Measurements from ENCODE around the gene CDKN2AIP.
A peak's percentile ranks its signal among the peaks of the same experiment; 100 is the strongest.

Gene CDKN2AIP

DNA sequence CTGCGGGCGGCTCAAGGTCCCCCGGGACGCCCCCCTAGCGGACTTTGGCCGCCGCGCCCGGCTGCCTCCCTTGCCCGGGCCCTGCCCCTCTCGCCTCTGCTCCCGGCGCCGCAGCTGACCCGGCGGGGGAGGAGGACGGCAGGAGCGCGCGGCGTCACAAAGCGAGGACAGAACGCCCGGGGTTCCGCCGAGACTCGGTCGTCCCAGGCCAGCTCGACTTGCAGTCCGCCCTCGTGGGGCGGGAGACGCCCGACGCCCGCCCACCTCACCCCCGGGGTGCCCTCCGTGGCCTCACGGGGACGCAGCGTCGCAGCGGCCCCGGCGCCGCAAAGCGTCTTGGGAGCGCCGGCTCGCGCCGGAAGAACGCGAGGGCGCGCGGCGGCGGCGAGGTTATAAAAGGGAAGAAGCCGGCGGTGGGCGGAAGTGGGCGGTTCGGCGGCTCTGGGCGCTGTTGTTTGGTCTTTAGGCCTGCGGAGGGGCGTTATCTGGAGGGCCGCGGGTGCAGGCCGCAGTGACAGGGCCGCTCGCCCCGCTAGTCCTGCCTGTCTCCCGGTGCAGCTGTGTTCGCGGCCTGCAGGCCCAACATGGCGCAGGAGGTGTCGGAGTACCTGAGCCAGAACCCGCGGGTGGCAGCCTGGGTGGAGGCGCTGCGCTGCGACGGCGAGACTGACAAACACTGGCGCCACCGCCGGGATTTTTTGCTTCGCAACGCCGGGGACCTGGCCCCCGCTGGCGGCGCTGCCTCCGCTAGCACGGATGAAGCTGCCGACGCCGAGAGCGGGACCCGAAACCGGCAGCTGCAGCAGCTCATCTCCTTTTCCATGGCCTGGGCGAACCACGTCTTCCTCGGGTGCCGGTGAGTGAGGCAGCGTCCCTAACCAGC is at the start of gene CDKN2AIP:
Gene CDKN2AIP (plus strand): TSS at position 423 of the 883 bp plus-strand sequence. CDS start 162 bp downstream, at position 585.
- DNase-seq (ENCODE audit: low spot score): peak; percentile 94

DNA sequence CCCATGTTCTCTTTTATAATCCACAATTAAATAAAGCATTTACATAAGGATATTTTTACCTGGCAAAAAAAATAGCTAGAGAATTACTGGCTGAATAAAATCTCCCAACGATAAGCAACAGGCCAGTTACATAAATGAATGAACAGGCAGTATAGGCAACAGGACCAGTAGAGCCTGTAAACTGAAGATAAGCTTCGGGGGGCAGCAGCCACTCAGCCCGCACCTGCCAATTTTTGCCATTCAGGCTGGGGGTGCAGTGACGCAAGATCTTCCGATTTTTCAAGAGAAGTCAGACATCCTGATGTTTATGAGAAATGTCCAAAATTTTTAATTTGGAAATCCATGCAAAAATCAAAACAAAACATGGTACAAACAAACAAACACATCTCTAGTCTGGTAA is 49.0 kb upstream of the CDKN2AIP start:
- DNase-seq (ENCODE audit: low spot score): no peak

DNA sequence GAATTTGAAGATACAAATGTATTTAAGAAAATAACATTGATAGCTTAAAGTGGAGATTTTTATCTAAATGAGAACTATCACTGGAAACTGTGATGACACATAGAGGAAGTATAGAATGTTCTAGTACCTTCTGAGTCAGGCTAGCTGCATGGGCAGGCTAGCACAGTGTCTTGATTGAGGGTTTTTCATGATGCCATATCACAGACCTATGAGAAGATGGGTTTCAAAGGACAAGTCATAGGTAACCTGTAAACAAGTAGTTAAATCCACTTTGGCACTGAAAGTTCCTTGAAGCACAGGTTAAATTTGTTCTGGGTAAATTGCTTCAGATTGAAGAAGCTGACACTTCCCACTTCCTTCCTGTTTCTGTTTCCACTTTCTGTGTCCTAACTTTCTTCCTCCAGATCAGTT is 48.2 kb upstream of the CDKN2AIP start:
- DNase-seq (ENCODE audit: low spot score): no peak

DNA sequence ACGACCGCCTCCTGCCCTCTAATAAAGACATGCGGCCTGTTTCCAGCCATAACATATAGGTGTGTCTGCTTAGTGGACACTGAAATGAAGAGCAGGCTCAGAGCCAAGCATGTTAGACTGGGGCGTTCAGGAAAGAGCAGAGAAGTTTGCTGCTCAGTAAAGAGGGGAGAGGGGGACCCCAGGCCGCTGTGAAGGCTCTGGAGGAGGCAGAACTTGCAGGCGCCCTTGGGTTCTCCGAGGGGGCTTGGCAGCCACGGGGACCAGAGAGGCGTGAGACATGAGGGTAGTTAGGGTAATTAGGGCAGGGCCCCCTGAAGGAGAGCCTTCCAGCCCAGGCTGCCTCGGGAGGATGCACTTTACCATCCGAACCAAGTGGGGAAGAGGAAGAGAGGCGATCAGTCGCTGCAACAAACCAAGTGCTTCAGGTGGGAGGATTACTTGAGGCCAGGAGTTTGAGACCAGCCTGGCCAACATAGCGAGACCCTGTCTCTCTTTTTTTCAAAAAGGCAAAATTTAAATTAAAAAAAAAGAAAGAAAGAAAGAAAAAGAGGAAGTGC is 46.6 kb upstream of the CDKN2AIP start:
- DNase-seq (ENCODE audit: low spot score): no peak

- DNase-seq (ENCODE audit: low spot score): peak; percentile 67
These were observed 45.9 kb upstream of the CDKN2AIP start for GRCh38 chr4:183398298-183399125.

DNA sequence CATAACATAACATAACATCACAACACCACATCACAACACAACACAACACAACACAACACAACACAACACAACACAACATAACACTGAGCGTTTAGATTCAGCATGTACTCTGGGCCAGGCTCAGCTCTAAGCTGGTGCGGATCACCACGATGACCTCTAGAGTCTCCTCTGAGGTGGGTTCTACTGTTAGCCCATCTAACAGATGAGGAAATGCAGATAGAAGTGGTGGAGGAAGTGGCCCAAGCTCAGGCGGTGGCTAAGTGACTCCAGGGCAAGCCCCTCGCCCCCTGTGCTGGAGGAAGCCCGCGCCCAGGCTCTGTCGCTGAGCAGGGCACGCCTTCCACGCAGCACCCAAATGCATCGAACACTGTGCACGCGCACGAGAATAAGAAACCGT is 45.3 kb upstream of the CDKN2AIP start:
- DNase-seq (ENCODE audit: low spot score): no peak

DNA sequence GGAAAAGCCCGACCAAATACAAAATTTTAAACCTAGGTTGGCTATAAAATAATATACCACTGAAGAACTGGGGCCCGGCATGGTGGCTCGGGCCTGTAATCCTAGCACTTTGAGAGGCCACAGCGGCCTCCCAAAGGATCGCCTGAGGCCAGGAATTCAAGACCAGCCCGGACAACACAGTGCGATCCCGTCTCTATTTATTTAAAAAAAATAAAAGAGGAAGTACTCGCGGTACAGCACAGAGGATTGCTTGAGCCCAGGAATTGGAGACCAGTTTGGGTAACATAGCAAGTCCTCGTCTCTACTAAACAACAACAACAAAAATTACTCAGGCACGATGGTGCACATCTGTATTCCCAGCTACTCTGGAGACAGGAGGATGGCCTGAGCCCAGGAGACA is 44.8 kb upstream of the CDKN2AIP start:
- DNase-seq (ENCODE audit: low spot score): no peak

DNA sequence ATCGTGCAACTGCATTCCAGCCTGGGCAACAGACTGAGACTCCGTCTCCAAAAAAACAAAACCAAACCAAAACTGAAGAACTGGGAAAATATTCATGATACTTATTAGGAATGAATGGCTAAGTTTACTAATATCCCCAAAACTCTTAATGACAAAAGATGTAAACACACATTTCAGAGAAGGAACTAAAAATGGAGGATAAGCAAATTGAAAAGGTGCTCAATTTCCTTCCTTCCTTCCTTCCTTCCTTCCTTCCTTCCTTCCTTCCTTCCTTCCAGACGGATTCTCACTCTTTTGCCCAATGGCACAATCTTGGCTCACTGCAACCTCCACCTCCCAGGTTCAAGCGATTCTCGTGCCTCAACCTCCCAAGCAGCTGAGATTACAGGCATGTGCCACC is 44.4 kb upstream of the CDKN2AIP start:
- no peak for DNase-seq (ENCODE audit: low spot score)

GRCh38 chr4:183401473-183401872 is 43.0 kb upstream of the CDKN2AIP start:
- no peak for DNase-seq (ENCODE audit: low spot score)

- no peak for DNase-seq (ENCODE audit: low spot score)
These were observed 41.7 kb upstream of the CDKN2AIP start for GRCh38 chr4:183402771-183403170.

DNA sequence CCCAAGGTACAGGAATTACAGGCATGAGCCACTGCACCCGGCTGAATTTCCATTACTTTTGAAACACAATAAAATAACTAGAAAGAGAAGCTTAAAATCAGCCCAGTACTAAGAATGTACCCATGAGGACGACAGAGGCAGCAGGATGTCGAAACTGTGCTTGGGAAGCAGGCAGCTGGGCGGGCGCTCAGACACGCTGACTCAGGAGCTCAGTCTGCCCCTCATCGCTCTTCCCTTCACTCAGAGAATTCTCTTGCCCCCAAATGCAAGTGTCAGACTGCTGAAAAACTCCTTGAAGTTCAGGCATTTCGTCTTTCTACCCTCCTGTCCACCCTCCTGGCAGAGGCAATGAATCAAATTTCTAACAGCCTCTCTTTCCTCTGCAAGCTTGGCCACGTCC is 41.0 kb upstream of the CDKN2AIP start:
- no peak for DNase-seq (ENCODE audit: low spot score)

- DNase-seq (ENCODE audit: low spot score): no peak
These were observed 40.5 kb upstream of the CDKN2AIP start for GRCh38 chr4:183403961-183404360.

GRCh38 chr4:183405303-183405702 is 39.1 kb upstream of the CDKN2AIP start:
- no peak for DNase-seq (ENCODE audit: low spot score)

DNA sequence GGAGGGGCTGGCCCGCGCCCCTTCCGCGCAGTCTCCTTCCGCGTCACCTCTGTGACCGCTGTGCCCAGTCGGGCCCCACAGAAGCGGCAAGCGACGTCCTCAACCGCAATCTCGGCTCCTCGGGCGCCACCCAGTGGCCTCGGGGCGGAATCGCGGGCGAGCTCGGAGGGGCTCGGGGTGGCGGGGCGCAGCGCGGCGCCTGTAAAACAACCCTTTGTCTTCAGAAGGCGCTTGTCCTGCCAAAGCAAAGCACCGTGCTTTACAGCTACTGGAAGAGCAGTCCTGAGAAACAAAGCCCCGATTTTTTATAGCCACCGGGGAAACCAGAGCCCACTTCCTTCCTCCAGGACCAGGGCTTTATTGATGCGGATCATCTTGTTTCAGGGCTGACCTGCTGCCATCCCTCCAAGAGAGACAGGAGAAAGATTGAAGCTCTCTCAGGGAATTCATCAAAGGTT is 37.3 kb upstream of the CDKN2AIP start:
- DNase-seq (ENCODE audit: low spot score): peak; percentile 91

DNA sequence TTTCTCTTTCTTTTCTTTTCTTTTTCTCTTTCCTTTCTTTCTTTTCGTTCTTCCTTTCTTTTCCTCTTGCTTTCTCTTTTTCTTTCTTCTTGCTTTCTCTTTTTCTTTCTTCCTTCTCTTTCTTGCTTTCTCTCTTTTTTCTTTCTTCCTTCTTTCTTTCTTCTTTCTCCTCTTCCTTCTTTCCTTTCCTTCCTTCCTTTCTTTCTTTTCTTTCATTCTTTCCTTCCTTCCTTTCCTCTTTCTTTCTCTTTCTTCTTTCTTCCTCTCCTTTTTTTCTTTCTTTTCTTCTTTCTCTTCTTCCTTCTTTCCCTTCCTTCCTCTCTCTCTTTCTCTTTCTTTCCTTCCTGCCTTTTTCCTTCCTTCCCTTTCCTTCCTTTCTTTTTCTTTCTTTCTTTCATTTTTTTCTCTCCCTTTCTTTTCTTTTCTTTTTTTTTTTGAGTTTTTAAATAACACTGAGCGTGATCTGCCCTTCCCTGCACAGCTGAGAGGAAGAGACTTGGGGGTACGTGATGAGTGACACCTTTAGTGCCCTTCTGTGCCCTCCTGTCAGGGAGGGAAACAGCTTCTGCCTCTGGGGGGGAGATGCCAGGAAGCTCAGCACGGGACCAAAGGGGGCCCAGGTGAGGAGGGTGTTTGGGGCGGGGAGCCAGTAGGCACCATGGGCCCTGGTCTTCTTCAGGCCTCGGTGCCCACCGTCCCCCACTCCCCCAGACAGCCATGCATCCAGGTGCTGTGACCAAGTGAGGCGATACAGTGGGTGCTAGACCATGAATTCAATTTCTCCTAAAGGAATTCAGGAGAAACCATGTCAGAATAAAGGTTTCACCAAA is 36.6 kb upstream of the CDKN2AIP start:
- DNase-seq (ENCODE audit: low spot score): no peak

DNA sequence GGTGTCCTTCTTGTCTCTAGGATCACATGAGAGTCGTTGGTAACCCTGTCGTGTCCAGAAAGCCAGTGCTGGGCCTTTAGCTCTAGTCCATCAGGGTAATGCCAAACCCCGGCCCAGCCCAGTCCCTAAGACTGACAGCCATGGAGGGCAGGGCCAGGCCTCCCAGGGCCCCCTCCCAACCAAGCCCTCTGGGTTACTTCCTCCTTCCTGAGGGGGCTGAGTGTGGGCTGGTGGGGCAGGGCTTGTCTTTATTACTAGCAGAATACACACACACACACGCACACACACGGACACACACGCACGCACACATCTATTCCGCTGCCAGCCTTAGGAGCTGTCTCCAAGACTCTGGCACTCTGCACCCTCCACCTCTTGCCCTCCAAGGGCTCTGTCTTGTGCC is 35.6 kb upstream of the CDKN2AIP start:
- DNase-seq (ENCODE audit: low spot score): no peak

DNA sequence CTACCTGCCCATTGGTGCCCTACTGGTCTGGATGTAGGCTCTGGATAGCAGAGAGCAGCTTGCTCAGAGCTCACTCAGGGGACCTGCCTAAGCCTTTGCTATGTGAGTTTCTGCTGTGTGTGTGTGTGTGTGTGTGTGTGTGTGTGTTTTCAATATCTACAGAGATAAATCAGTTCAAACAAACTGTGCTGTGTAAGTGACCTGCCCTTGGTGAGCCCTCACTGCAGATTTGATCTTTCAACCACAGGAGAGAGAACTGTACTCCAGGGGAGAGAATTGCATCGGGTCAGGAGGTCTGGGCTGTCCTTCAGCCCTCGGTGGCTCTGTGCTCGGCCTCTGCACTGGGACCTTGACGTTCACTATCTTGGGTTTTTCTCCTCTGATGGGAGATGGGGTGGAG is 35.0 kb upstream of the CDKN2AIP start:
- DNase-seq (ENCODE audit: low spot score): no peak

- DNase-seq (ENCODE audit: low spot score): no peak
These were observed 34.5 kb upstream of the CDKN2AIP start for GRCh38 chr4:183409934-183410333.

DNA sequence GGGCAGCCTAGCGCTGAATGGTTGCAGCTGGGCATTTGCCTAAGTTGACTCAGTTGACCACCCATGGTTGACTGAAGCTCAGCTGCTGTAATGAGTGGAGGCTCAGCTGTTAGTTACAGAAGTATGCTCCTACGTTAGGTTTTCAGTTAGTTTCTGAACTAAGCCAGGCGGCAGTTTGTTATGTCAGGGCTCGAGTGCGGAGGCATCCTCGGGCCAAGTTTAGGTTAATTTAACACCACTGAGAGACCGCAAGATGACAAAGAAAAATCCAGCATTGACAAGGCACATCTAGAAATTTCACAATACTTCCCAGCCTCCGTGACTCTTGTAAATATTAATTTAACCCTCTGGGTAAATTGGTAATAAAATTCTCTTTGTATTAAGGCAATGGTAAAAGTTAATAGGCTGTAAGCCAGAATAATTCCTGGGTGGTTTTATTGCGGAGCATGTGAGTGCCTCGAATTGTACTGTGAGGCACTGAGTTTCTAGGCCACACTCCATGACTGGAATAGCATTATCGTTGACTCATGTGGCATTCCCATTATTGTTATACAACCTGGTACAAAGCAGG is 33.1 kb upstream of the CDKN2AIP start:
- no peak for DNase-seq (ENCODE audit: low spot score)

GRCh38 chr4:183412821-183413220 is 31.6 kb upstream of the CDKN2AIP start:
- no peak for DNase-seq (ENCODE audit: low spot score)
